Neuronal stem cell (in vitro differentiated cells): ENCODE results near the gene HDAC11.

Source experiments
- DNase-seq: peaks from one replicate; pipeline ENCODE4 v3.0.0-alpha.2; 2013; ENCODE audit warnings: low spot score
- H2AFZ ChIP-seq: one replicate; pipeline ENCODE4 v1.6.1; 2013; ENCODE audit warnings: mild to moderate bottlenecking, low read length, inconsistent platforms
- H2AK5ac ChIP-seq: 2 replicates; pipeline ENCODE4 v1.6.1; 2013; ENCODE audit warnings: low read depth, mild to moderate bottlenecking, inconsistent platforms, low read length, moderate library complexity, mixed read lengths
- H2BK120ac ChIP-seq: 2 replicates; pipeline ENCODE4 v1.6.1; 2013; ENCODE audit warnings: low read depth, mild to moderate bottlenecking, inconsistent platforms, low read length, moderate library complexity, mixed read lengths
- H2BK12ac ChIP-seq: one replicate; pipeline ENCODE4 v1.6.1; 2013; ENCODE audit warnings: low read length, inconsistent platforms
- H2BK15ac ChIP-seq: 2 replicates; pipeline ENCODE4 v1.6.1; 2013; ENCODE audit warnings: mild to moderate bottlenecking, low read length, inconsistent platforms, mixed read lengths
- H2BK5ac ChIP-seq: one replicate; pipeline ENCODE4 v1.6.1; 2013; ENCODE audit warnings: inconsistent platforms, mild to moderate bottlenecking, low read length, moderate library complexity
- H3K14ac ChIP-seq: one replicate; pipeline ENCODE4 v1.6.1; 2013; ENCODE audit warnings: low read length, inconsistent platforms
- H3K18ac ChIP-seq: 2 replicates; pipeline ENCODE4 v1.6.1; 2013; ENCODE audit warnings: low read length, inconsistent platforms
- H3K23ac ChIP-seq: 2 replicates; pipeline ENCODE4 v1.6.1; 2013; ENCODE audit warnings: low read depth, mild to moderate bottlenecking, mixed read lengths, low read length, inconsistent platforms; ENCODE audit not compliant: poor library complexity
- H3K27ac ChIP-seq: replicated peaks from 3 replicates; pipeline ENCODE4 v1.5.1; 2013; ENCODE audit warnings: low read length, inconsistent platforms
- H3K27me3 ChIP-seq, 3 experiments: 2 replicates each; pipeline ENCODE4 v1.6.1; 2013; ENCODE audit warnings: low read length in 3 of 3, mild to moderate bottlenecking in 2 of 3, inconsistent platforms in 1 of 3, low read depth in 1 of 3, mixed read lengths in 1 of 3, moderate library complexity in 1 of 3; ENCODE audit not compliant: control insufficient read depth in 3 of 3, insufficient read depth in 3 of 3
- H3K36me3 ChIP-seq, 2 donors: replicated peaks in 1 of 2; 2 replicates each; pipeline ENCODE4 v1.6.1; 2013; ENCODE audit warnings: low read length in 2 of 2; ENCODE audit not compliant: control insufficient read depth in 2 of 2, insufficient read depth in 2 of 2
- H3K4ac ChIP-seq: 2 replicates; pipeline ENCODE4 v1.6.1; 2013; ENCODE audit warnings: inconsistent platforms, mild to moderate bottlenecking, low read length, moderate library complexity
- H3K4me1 ChIP-seq, 2 donors: 1 replicate in 1 of 2; 2 replicates in 1 of 2; pipeline ENCODE4 v1.6.1; 2013; ENCODE audit warnings: low read length in 2 of 2, low read depth in 1 of 2; ENCODE audit not compliant: control insufficient read depth in 2 of 2, insufficient read depth in 1 of 2
- H3K4me2 ChIP-seq: one replicate; pipeline ENCODE4 v1.6.1; 2013; ENCODE audit warnings: mild to moderate bottlenecking, low read length, inconsistent platforms; ENCODE audit not compliant: insufficient read depth, poor library complexity, severe bottlenecking
- H3K4me3 ChIP-seq, 2 donors: 2 replicates each; pipeline ENCODE4 v1.5.1; 2013; ENCODE audit warnings: low read length in 2 of 2, mild to moderate bottlenecking in 2 of 2, inconsistent platforms in 1 of 2, moderate library complexity in 1 of 2
- H3K79me1 ChIP-seq: one replicate; pipeline ENCODE4 v1.6.1; 2013; ENCODE audit warnings: low read depth, mild to moderate bottlenecking, inconsistent platforms, low read length, moderate library complexity
- H3K9ac ChIP-seq: one replicate; pipeline ENCODE4 v1.6.1; 2013; ENCODE audit warnings: mild to moderate bottlenecking, low read depth, low read length, inconsistent platforms; ENCODE audit not compliant: poor library complexity
- H3K9me3 ChIP-seq, 2 donors: replicated peaks in 1 of 2; 2 replicates each; pipeline versions ENCODE3 to v1.6.1; 2013; ENCODE audit warnings: low read length in 2 of 2, mild to moderate bottlenecking in 2 of 2, inconsistent platforms in 1 of 2, low read depth in 1 of 2, mixed read lengths in 1 of 2, moderate library complexity in 1 of 2; ENCODE audit not compliant: control insufficient read depth in 2 of 2, insufficient read depth in 1 of 2
- H4K8ac ChIP-seq: one replicate; pipeline ENCODE4 v1.6.1; 2013; ENCODE audit warnings: low read depth, mild to moderate bottlenecking, inconsistent platforms, low read length, moderate library complexity
- H4K91ac ChIP-seq: one replicate; pipeline ENCODE4 v1.6.1; 2013; ENCODE audit warnings: low read length, low read depth, mild to moderate bottlenecking, inconsistent platforms; ENCODE audit not compliant: poor library complexity
- WGBS, 2 donors: extraction: QIAGEN DNeasy Blood & Tissue Kit; methylation state at CpG; one replicate each; pipeline ENCODE4 v1.1.7; 2013; ENCODE audit warnings: missing lambda C conversion rate in 2 of 2, mixed read lengths in 1 of 2; ENCODE audit not compliant: insufficient read length in 2 of 2, insufficient replicate concordance in 1 of 2; ENCODE audit errors: extremely low coverage in 2 of 2; 5-methylcytosine and 5-hydroxymethylcytosine counted together

HDAC11 gene

GRCh38 chr3:13539292-13539638 is 59.2 kb downstream of the HDAC11 start:
- Histone ChIP-seq H3K9ac (no peak overlapping the region), H3K9me3 (peaks cover 0 to 4% of the 10 kb centered on the region in 2 donors), H3K36me3 (no peaks in the 10 kb centered on the region), H3K4me1 (peaks cover 0 to 3% of the 10 kb centered on the region in 2 donors), H2BK15ac (no peak overlapping the region), H2AFZ (no peak overlapping the region), H3K27me3 (peaks cover 0 to 9% (median 0%) of the 10 kb centered on the region in 3 experiments), H3K4ac (no peak overlapping the region), H4K91ac (no peak overlapping the region), H2BK12ac (no peak overlapping the region), H3K23ac (peak overlapping the region; percentile 58), H3K79me1 (no peaks in the 10 kb centered on the region), H3K4me2 (no peak overlapping the region), H2BK5ac (no peak overlapping the region), H3K27ac (no peak overlapping the region), H3K4me3 (no peak overlapping the region), H2AK5ac (no peak overlapping the region), H3K18ac (no peak overlapping the region), H3K14ac (no peak overlapping the region), H2BK120ac (no peak overlapping the region), H4K8ac (no peak overlapping the region)
- no CpG with 5 or more reads among the region's 5 CpGs for WGBS, 2 donors
- DNase-seq, result no peak

- Histone ChIP-seq H3K9ac (no peak overlapping the region), H3K23ac (no peak overlapping the region), H2AK5ac (no peak overlapping the region), H3K4me3 (no peak overlapping the region), H2BK5ac (no peak overlapping the region), H2BK12ac (no peak overlapping the region), H3K36me3 (no peaks in the 10 kb centered on the region), H3K27me3 (peaks cover 0 to 13% (median 0%) of the 10 kb centered on the region in 3 experiments), H3K4me1 (peaks cover 0 to 3% of the 10 kb centered on the region in 2 donors), H3K9me3 (peaks cover 0 to 4% of the 10 kb centered on the region in 2 donors), H3K4me2 (no peak overlapping the region), H4K8ac (no peak overlapping the region), H2BK120ac (no peak overlapping the region), H3K27ac (no peak overlapping the region), H3K79me1 (no peaks in the 10 kb centered on the region), H2AFZ (no peak overlapping the region), H3K14ac (no peak overlapping the region), H2BK15ac (no peak overlapping the region), H4K91ac (no peak overlapping the region), H3K18ac (peak overlapping the region; percentile 32), H3K4ac (no peak overlapping the region)
- no peak for DNase-seq
- no CpG with 5 or more reads among the region's 8 CpGs for WGBS, 2 donors
These were observed 59.6 kb downstream of the HDAC11 start for GRCh38 chr3:13539671-13540070.

- no peak for DNase-seq
These were observed 60.3 kb downstream of the HDAC11 start for GRCh38 chr3:13540297-13540995.

GRCh38 chr3:13541691-13542090 is 61.6 kb downstream of the HDAC11 start:
- DNase-seq, result no peak
- no CpG with 5 or more reads among the region's 3 CpGs for WGBS, 2 donors

More at GRCh38 chr3:13540297-13540995, 60.3 kb downstream of the HDAC11 start:
- Histone ChIP-seq H2BK12ac (no peak overlapping the region), H2BK5ac (no peak overlapping the region), H3K18ac (peak overlapping the region; percentile 33), H2AK5ac (no peak overlapping the region), H3K23ac (no peak overlapping the region), H2BK120ac (no peak overlapping the region), H3K27me3 (peaks cover 0 to 17% (median 0%) of the 10 kb centered on the region in 3 experiments), H3K4me3 (no peak overlapping the region), H2AFZ (no peak overlapping the region), H3K27ac (no peak overlapping the region), H4K91ac (no peak overlapping the region), H3K36me3 (no peaks in the 10 kb centered on the region), H3K9ac (no peak overlapping the region), H2BK15ac (no peak overlapping the region), H3K4me2 (no peak overlapping the region), H3K9me3 (peaks cover 0 to 4% of the 10 kb centered on the region in 2 donors), H3K14ac (no peak overlapping the region), H3K79me1 (no peaks in the 10 kb centered on the region), H3K4me1 (peaks cover 0 to 3% of the 10 kb centered on the region in 2 donors), H4K8ac (no peak overlapping the region), H3K4ac (no peak overlapping the region)
- no CpG with 5 or more reads among the region's 4 CpGs for WGBS, 2 donors

More at GRCh38 chr3:13541691-13542090, 61.6 kb downstream of the HDAC11 start:
- H3K4me3 ChIP-seq, result no peak overlapping the region
- no peak overlapping the region for H3K27ac ChIP-seq
- no peak overlapping the region for H4K8ac ChIP-seq
- H2BK120ac ChIP-seq, result no peak overlapping the region
- no peak overlapping the region for H2AK5ac ChIP-seq
- peaks cover 0 to 4% of the 10 kb centered on the region in 2 donors for H3K9me3 ChIP-seq
- H2BK5ac ChIP-seq, result no peak overlapping the region
- H3K18ac ChIP-seq, result no peak overlapping the region
- H2BK15ac ChIP-seq, result no peak overlapping the region
- no peak overlapping the region for H3K4ac ChIP-seq
- no peak overlapping the region for H3K9ac ChIP-seq
- peaks cover 3 to 6% of the 10 kb centered on the region in 2 donors for H3K4me1 ChIP-seq
- no peak overlapping the region for H4K91ac ChIP-seq
- no peak overlapping the region for H3K23ac ChIP-seq
- no peak overlapping the region for H3K14ac ChIP-seq
- H2BK12ac ChIP-seq, result no peak overlapping the region
- no peak overlapping the region for H3K4me2 ChIP-seq
- H3K36me3 ChIP-seq, result no peaks in the 10 kb centered on the region
- H2AFZ ChIP-seq, result no peak overlapping the region
- H3K79me1 ChIP-seq, result no peaks in the 10 kb centered on the region
- peaks cover 0 to 24% (median 0%) of the 10 kb centered on the region in 3 experiments for H3K27me3 ChIP-seq
